OCI-LY1 (cell line): ENCODE measurements around the gene GNAL.

Experiments used
- H2AFZ ChIP-seq: fragments of 200-600 bp; sonication (generic), shearing (Covaris generic); 2 replicates; pipeline ENCODE4 v1.6.0; 2014; ENCODE audit warnings: antibody characterized with exemption, mild to moderate bottlenecking, low read length
- H3F3A ChIP-seq: fragments of 200-600 bp; sonication (generic), shearing (Covaris generic); 2 replicates; pipeline ENCODE4 v1.6.0; 2014; ENCODE audit warnings: mild to moderate bottlenecking, antibody characterized with exemption, low read length, moderate library complexity; ENCODE audit not compliant: insufficient read depth
- H3K27ac ChIP-seq: fragments of 200-600 bp; sonication (generic); 2 replicates; pipeline ENCODE4 v1.5.1; 2014; ENCODE audit warnings: low read length, mixed run types, mild to moderate bottlenecking, low read depth; ENCODE audit not compliant: poor library complexity, severe bottlenecking
- H3K27me3 ChIP-seq: fragments of 200-600 bp; sonication (generic); 2 replicates; pipeline ENCODE4 v1.6.0; 2014; ENCODE audit warnings: antibody characterized with exemption, mild to moderate bottlenecking, low read length, moderate library complexity; ENCODE audit not compliant: insufficient read depth
- H3K36me3 ChIP-seq: fragments of 200-600 bp; sonication (generic); 2 replicates; pipeline ENCODE4 v1.6.1; 2014; ENCODE audit warnings: mild to moderate bottlenecking, antibody characterized with exemption, low read length, moderate library complexity, mixed read lengths; ENCODE audit not compliant: insufficient read depth
- H3K4me1 ChIP-seq: fragments of 200-600 bp; sonication (generic); 2 replicates; pipeline ENCODE4 v1.5.1; 2014; ENCODE audit warnings: mild to moderate bottlenecking, low read length, moderate library complexity; ENCODE audit not compliant: insufficient read depth, severe bottlenecking
- H3K4me2 ChIP-seq: fragments of 200-600 bp; sonication (generic), shearing (Covaris generic); 2 replicates; pipeline ENCODE4 v1.6.1; 2014; ENCODE audit warnings: low read length
- H3K4me3 ChIP-seq: fragments of 200-600 bp; sonication (generic); 2 replicates; pipeline ENCODE4 v1.5.1; 2014; ENCODE audit warnings: low read length, low read depth, mild to moderate bottlenecking, mixed read lengths; ENCODE audit not compliant: poor library complexity, severe bottlenecking
- H3K79me2 ChIP-seq: fragments of 200-600 bp; shearing (Covaris generic); 2 replicates; pipeline ENCODE4 v1.6.1; 2016; ENCODE audit warnings: mixed run types, low read length, mixed read lengths; ENCODE audit not compliant: insufficient read depth
- H3K9ac ChIP-seq: fragments of 200-600 bp; sonication (generic), shearing (Covaris generic); 2 replicates; pipeline ENCODE4 v1.6.1; 2014; ENCODE audit warnings: mild to moderate bottlenecking, low read length, mixed read lengths
- H3K9me2 ChIP-seq: fragments of 200-600 bp; sonication (generic), shearing (Covaris generic); 2 replicates; pipeline ENCODE4 v1.6.1; 2014; ENCODE audit warnings: low read depth, mild to moderate bottlenecking, low read length, mixed read lengths
- H3K9me3 ChIP-seq: fragments of 200-600 bp; shearing (Covaris generic); 2 replicates; pipeline ENCODE4 v1.6.1; 2014; ENCODE audit warnings: low read length, mixed read lengths
- H4K20me1 ChIP-seq: fragments of 200-600 bp; sonication (generic), shearing (Covaris generic); 2 replicates; pipeline ENCODE4 v1.6.0; 2016; ENCODE audit warnings: mild to moderate bottlenecking, low read length; ENCODE audit not compliant: insufficient read depth
- CTCF ChIP-seq: fragments of 200-600 bp; sonication (generic), shearing (Covaris generic); IDR thresholded peaks from 2 replicates; pipeline ENCODE4 v1.5.1; 2017; ENCODE audit warnings: mild to moderate bottlenecking, antibody characterized with exemption, low read length, moderate library complexity, mixed read lengths
- EZH2 ChIP-seq: fragments of 200-600 bp; sonication (generic), shearing (Covaris generic); IDR thresholded peaks from 2 replicates; pipeline ENCODE4 v1.8.0; 2017; ENCODE audit warnings: borderline replicate concordance, mixed run types, mild to moderate bottlenecking, antibody characterized with exemption, low read length, moderate library complexity, mixed read lengths

Gene GNAL

GRCh38 chr18:11839556-11839955 is 150.5 kb downstream of the GNAL start:
- H3K79me2 ChIP-seq: no peaks in the 10 kb centered on the region
- no peak overlapping the region for H3K27ac ChIP-seq
- no peaks in the 10 kb centered on the region for H4K20me1 ChIP-seq
- no peaks in the 10 kb centered on the region for H3K4me1 ChIP-seq
- no peaks in the 10 kb centered on the region for H3F3A ChIP-seq
- H3K9me3 ChIP-seq: no peaks in the 10 kb centered on the region
- TF ChIP-seq CTCF (no peak), EZH2 (no peak)
- no peaks in the 10 kb centered on the region for H3K36me3 ChIP-seq
- H3K4me3 ChIP-seq: no peak overlapping the region
- no peaks in the 10 kb centered on the region for H3K27me3 ChIP-seq
- H3K4me2 ChIP-seq: no peak overlapping the region
- H3K9ac ChIP-seq: no peak overlapping the region
- no peak overlapping the region for H2AFZ ChIP-seq
- no peaks in the 10 kb centered on the region for H3K9me2 ChIP-seq

- Histone ChIP-seq H3K4me2 (no peak overlapping the region), H3K9ac (no peak overlapping the region), H3K4me3 (no peak overlapping the region), H3K4me1 (no peaks in the 10 kb centered on the region), H3K27me3 (no peaks in the 10 kb centered on the region), H3K9me2 (no peaks in the 10 kb centered on the region), H3K9me3 (no peaks in the 10 kb centered on the region), H3F3A (no peaks in the 10 kb centered on the region), H2AFZ (no peak overlapping the region), H3K27ac (no peak overlapping the region), H4K20me1 (no peaks in the 10 kb centered on the region), H3K79me2 (no peaks in the 10 kb centered on the region), H3K36me3 (no peaks in the 10 kb centered on the region)
- no peak for TF ChIP-seq CTCF
- no peak for TF ChIP-seq EZH2
Measured at GRCh38 chr18:11840493-11840892, 151.4 kb downstream of the GNAL start.

- TF ChIP-seq CTCF: no peak
- TF ChIP-seq EZH2: no peak
- no peaks in the 10 kb centered on the region for H3K36me3 ChIP-seq
- no peaks in the 10 kb centered on the region for H3K79me2 ChIP-seq
- no peaks in the 10 kb centered on the region for H4K20me1 ChIP-seq
- no peaks in the 10 kb centered on the region for H3K4me1 ChIP-seq
- H3K27me3 ChIP-seq: no peaks in the 10 kb centered on the region
- no peaks in the 10 kb centered on the region for H3K9me3 ChIP-seq
- no peak overlapping the region for H3K27ac ChIP-seq
- no peaks in the 10 kb centered on the region for H3F3A ChIP-seq
- no peak overlapping the region for H3K9ac ChIP-seq
- H3K4me3 ChIP-seq: no peak overlapping the region
- no peak overlapping the region for H2AFZ ChIP-seq
- H3K9me2 ChIP-seq: no peaks in the 10 kb centered on the region
- H3K4me2 ChIP-seq: no peak overlapping the region
Measured at GRCh38 chr18:11842562-11842961, 153.5 kb downstream of the GNAL start.
